Activated CD4-positive, alpha-beta T cell treated with anti-CD3 and anti-CD28 coated beads for 4 hours (primary cell): ENCODE data around the gene PIGL.

Experiments used
- DNase-seq, 2 donors: peaks; one replicate each; pipeline ENCODE4 v3.0.0-alpha.2; 2020

Gene PIGL

GRCh38 chr17:16314189-16314588 lies 97.2 kb downstream of the PIGL start:
- DNase-seq, result no peak

- no peak for DNase-seq
Observed at GRCh38 chr17:16314859-16315258, 97.8 kb downstream of the PIGL start.

GRCh38 chr17:16319969-16320368 lies 103.0 kb downstream of the PIGL start:
- no peak for DNase-seq

- DNase-seq, result no peak
Observed at GRCh38 chr17:16322636-16323035, 105.6 kb downstream of the PIGL start.

- no peak for DNase-seq
Observed at GRCh38 chr17:16325964-16326363, 109.0 kb downstream of the PIGL start.

- DNase-seq, result no peak
Observed at GRCh38 chr17:16327018-16327417, 110.0 kb downstream of the PIGL start.

GRCh38 chr17:16328997-16329396 lies 112.0 kb downstream of the PIGL start:
- DNase-seq, result no peak

GRCh38 chr17:16329519-16330271 lies 112.7 kb downstream of the PIGL start:
- no peak for DNase-seq

- no peak for DNase-seq
Observed at GRCh38 chr17:16338391-16338790, 121.4 kb downstream of the PIGL start.

GRCh38 chr17:16339402-16339801 lies 122.4 kb downstream of the PIGL start:
- DNase-seq, result no peak

GRCh38 chr17:16339959-16340358 lies 122.9 kb downstream of the PIGL start:
- no peak for DNase-seq

- DNase-seq, result no peak
Observed at GRCh38 chr17:16342979-16343378, 126.0 kb downstream of the PIGL start.

- DNase-seq, result no peak
Observed at GRCh38 chr17:16343569-16343968, 126.6 kb downstream of the PIGL start.

- DNase-seq, result no peak
Observed at GRCh38 chr17:16345565-16345964, 128.6 kb downstream of the PIGL start.

- no peak for DNase-seq
Observed at GRCh38 chr17:16346721-16347271, 129.8 kb downstream of the PIGL start.

GRCh38 chr17:16348586-16348985 lies 131.6 kb downstream of the PIGL start:
- no peak for DNase-seq

- DNase-seq, result peak in 1 of 2 donors; percentile 16
Observed at GRCh38 chr17:16349431-16349830, 132.4 kb downstream of the PIGL start.

- DNase-seq, result no peak
Observed at GRCh38 chr17:16351831-16352230, 134.8 kb downstream of the PIGL start.

- peak; percentile 22 to 29 for DNase-seq
Observed at GRCh38 chr17:16352303-16352666, 135.3 kb downstream of the PIGL start.

GRCh38 chr17:16352667-16353316 lies 135.8 kb downstream of the PIGL start:
- DNase-seq, result peak; percentile 29 to 42

- peak; percentile 61 to 69 for DNase-seq
Observed at GRCh38 chr17:16353317-16354174, 136.5 kb downstream of the PIGL start, which contains the start of gene CENPV. Gene CENPV (minus strand): TSS chr17:16353469. CDS start chr17:16353436, 33 bp downstream.

- no peak for DNase-seq
Observed at GRCh38 chr17:16354585-16354984, 137.6 kb downstream of the PIGL start.

GRCh38 chr17:16358394-16358793 lies 141.4 kb downstream of the PIGL start:
- DNase-seq, result no peak
